ENCODE results near the gene COA6. TPM values are rescaled to one million over a fixed set of nuclear protein-coding genes. Genes with fewer than 3 reads are reported as not detected.

COA6 gene
- total RNA-seq, 1 donor from 2014 or later: 28.7 TPM

- no peaks in the 10 kb centered on the region for H3K27me3 Mint-ChIP-seq (ENCODE audit: unreplicated experiment)
- peaks cover 8% of the 10 kb centered on the region for H3K36me3 Mint-ChIP-seq (ENCODE audit: unreplicated experiment)
- no peaks in the 10 kb centered on the region for H3K9me3 Mint-ChIP-seq (ENCODE audit: unreplicated experiment)
- no peaks in the 10 kb centered on the region for H3K4me1 Mint-ChIP-seq (ENCODE audit: unreplicated experiment)
- no peak overlapping the region for H3K27ac Mint-ChIP-seq (ENCODE audit: unreplicated experiment)
- no peak overlapping the region for H3K4me3 Mint-ChIP-seq (ENCODE audit: unreplicated experiment)
- no peak for DNase-seq (ENCODE audit: extremely low spot score, unreplicated experiment)
- TF ChIP-seq CTCF (IDR thresholded peaks at IDR 0.05): no peak
These were observed 36.1 kb downstream of the COA6 start for GRCh38 chr1:234409328-234409727.

DNA sequence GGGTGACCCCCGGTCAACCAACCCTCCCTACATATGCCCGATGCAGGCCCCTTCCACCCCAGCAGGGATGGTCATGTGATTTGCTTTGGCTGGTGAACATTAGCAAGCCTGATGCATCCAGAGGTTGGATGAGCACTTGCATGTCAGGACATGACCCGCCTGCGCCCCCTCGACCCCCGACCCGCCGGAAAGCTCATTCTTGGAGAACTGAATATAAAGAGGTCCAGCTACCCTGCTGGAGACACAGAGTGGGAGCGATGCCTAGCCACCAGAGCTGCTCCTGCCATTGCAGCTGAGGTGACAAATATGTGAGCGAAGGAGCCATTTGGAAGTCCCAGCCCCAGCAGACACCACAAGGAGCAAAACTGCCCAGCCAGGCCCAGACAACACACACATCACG lies 39.6 kb downstream of the COA6 start:
- no peaks in the 10 kb centered on the region for H3K4me1 Mint-ChIP-seq (ENCODE audit: unreplicated experiment)
- DNase-seq (ENCODE audit: extremely low spot score, unreplicated experiment): no peak

DNA sequence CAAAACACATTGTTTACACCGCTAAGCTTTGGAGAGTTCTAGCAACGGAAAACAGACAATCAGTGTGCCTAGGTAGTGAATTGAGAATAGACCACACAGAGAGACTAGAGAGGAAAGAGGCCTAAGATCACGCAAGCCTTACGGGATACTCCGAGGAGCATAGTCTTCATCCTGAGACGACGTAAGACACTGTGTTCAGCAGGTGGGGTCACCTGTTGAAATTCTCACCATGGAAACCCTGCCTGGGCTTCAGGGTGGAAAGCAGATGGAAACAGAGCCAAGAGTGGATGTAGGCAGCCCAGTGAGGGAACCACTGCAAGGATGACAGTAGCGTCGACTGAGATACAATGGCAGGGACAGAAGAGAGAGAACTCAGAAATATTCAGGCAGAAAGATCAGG lies 40.2 kb downstream of the COA6 start:
- Mint-ChIP-seq H3K9me3 (ENCODE audit: unreplicated experiment) (no peaks in the 10 kb centered on the region), H3K27me3 (ENCODE audit: unreplicated experiment) (no peaks in the 10 kb centered on the region), H3K36me3 (ENCODE audit: unreplicated experiment) (peaks cover 15% of the 10 kb centered on the region), H3K4me3 (ENCODE audit: unreplicated experiment) (no peak overlapping the region), H3K4me1 (ENCODE audit: unreplicated experiment) (no peaks in the 10 kb centered on the region), H3K27ac (ENCODE audit: unreplicated experiment) (no peak overlapping the region)
- TF ChIP-seq CTCF (IDR thresholded peaks at IDR 0.05): no peak
- no peak for DNase-seq (ENCODE audit: extremely low spot score, unreplicated experiment)

More for the DNA sequence above, 39.6 kb downstream of the COA6 start:
- Mint-ChIP-seq H3K27ac (ENCODE audit: unreplicated experiment) (no peak overlapping the region), H3K27me3 (ENCODE audit: unreplicated experiment) (no peaks in the 10 kb centered on the region), H3K36me3 (ENCODE audit: unreplicated experiment) (peaks cover 12% of the 10 kb centered on the region), H3K4me3 (ENCODE audit: unreplicated experiment) (no peak overlapping the region), H3K9me3 (ENCODE audit: unreplicated experiment) (no peaks in the 10 kb centered on the region)
- no peak for TF ChIP-seq CTCF (IDR thresholded peaks at IDR 0.05)

DNA sequence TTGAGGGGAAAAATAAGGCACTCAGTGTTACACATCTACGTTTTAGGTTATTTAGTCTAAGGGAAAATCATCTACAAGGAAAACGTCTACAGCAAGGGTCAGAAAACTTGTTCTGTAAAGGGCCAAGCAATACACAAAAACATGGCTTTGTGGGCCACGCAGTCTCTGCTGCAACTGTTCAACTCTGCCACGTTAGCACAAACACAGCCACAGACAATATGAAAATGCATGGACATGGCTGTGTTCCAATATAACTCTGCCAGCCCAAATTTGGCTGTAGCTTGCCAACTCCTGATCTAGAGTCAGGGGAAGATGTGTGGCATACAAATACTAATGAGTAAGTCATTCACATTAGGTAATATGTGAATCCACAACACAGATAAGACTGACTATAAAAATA lies 40.7 kb downstream of the COA6 start:
- H3K36me3 Mint-ChIP-seq (ENCODE audit: unreplicated experiment): peaks cover 13% of the 10 kb centered on the region
- H3K9me3 Mint-ChIP-seq (ENCODE audit: unreplicated experiment): no peaks in the 10 kb centered on the region
- H3K27ac Mint-ChIP-seq (ENCODE audit: unreplicated experiment): no peak overlapping the region
- no peak for DNase-seq (ENCODE audit: extremely low spot score, unreplicated experiment)
- H3K4me3 Mint-ChIP-seq (ENCODE audit: unreplicated experiment): no peak overlapping the region
- no peak for TF ChIP-seq CTCF (IDR thresholded peaks at IDR 0.05)
- no peaks in the 10 kb centered on the region for H3K27me3 Mint-ChIP-seq (ENCODE audit: unreplicated experiment)
- H3K4me1 Mint-ChIP-seq (ENCODE audit: unreplicated experiment): no peaks in the 10 kb centered on the region

- H3K27me3 Mint-ChIP-seq (ENCODE audit: unreplicated experiment): no peaks in the 10 kb centered on the region
- H3K4me3 Mint-ChIP-seq (ENCODE audit: unreplicated experiment): no peak overlapping the region
- peaks cover 32% of the 10 kb centered on the region for H3K36me3 Mint-ChIP-seq (ENCODE audit: unreplicated experiment)
- H3K9me3 Mint-ChIP-seq (ENCODE audit: unreplicated experiment): no peaks in the 10 kb centered on the region
- TF ChIP-seq CTCF (IDR thresholded peaks at IDR 0.05): no peak
- H3K27ac Mint-ChIP-seq (ENCODE audit: unreplicated experiment): no peak overlapping the region
- no peak for DNase-seq (ENCODE audit: extremely low spot score, unreplicated experiment)
- H3K4me1 Mint-ChIP-seq (ENCODE audit: unreplicated experiment): no peaks in the 10 kb centered on the region
These were observed 54.8 kb downstream of the COA6 start for GRCh38 chr1:234427950-234428646.

Measured in osteocyte (in vitro differentiated cells).